ENCODE results near the gene SLC31A1.
"Not testable (repeated sequence)": the region's sequence is repeated elsewhere in the genome, so short reads cannot be mapped to it uniquely, and the experiment has no call there.

DNA sequence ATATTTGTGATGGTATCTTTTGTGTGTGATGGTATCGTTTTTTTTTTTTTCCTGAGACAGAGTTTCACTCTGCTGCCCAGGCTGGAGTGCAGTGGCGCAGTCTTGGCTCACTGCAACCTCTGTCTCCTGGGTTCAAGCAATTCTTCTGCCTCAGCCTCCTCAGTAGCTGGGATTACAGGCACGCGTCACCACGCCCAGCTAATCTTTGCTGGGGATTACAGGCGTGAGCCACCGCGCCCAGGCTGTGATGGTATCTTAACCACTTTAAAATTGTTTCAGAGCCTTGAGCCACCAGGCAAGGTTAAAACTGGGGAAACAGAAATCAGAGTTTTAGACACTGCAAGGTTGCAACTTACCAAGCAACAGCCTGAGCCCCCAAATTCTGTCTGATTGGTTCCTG, 74.9 kb downstream of the SLC31A1 start:
- not testable (repeated sequence) for TF ChIP-seq EZH2phosphoT487 (IDR thresholded peaks at IDR 0.05; ENCODE audit: unreplicated experiment); POLR2AphosphoS5 (IDR thresholded peaks at IDR 0.05; ENCODE audit: low read depth); EZH2 (IDR thresholded peaks at IDR 0.05; ENCODE audit: low read depth, unreplicated experiment); CREB1 (CRISPR knock-in tag; IDR thresholded peaks at IDR 0.05; ENCODE audit: low read depth); ZNF114 (CRISPR knock-in tag; IDR thresholded peaks at IDR 0.05); ZNF331 (CRISPR knock-in tag; IDR thresholded peaks at IDR 0.05; ENCODE audit: low read depth)
- TF ChIP-seq, protein P1, sequence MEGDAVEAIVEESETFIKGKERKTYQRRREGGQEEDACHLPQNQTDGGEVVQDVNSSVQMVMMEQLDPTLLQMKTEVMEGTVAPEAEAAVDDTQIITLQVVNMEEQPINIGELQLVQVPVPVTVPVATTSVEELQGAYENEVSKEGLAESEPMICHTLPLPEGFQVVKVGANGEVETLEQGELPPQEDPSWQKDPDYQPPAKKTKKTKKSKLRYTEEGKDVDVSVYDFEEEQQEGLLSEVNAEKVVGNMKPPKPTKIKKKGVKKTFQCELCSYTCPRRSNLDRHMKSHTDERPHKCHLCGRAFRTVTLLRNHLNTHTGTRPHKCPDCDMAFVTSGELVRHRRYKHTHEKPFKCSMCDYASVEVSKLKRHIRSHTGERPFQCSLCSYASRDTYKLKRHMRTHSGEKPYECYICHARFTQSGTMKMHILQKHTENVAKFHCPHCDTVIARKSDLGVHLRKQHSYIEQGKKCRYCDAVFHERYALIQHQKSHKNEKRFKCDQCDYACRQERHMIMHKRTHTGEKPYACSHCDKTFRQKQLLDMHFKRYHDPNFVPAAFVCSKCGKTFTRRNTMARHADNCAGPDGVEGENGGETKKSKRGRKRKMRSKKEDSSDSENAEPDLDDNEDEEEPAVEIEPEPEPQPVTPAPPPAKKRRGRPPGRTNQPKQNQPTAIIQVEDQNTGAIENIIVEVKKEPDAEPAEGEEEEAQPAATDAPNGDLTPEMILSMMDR (conservative IDR thresholded peaks at IDR 0.05; ENCODE audit: low read depth in 2 of 2), result not testable (repeated sequence)
- TF ChIP-seq, protein P2, sequence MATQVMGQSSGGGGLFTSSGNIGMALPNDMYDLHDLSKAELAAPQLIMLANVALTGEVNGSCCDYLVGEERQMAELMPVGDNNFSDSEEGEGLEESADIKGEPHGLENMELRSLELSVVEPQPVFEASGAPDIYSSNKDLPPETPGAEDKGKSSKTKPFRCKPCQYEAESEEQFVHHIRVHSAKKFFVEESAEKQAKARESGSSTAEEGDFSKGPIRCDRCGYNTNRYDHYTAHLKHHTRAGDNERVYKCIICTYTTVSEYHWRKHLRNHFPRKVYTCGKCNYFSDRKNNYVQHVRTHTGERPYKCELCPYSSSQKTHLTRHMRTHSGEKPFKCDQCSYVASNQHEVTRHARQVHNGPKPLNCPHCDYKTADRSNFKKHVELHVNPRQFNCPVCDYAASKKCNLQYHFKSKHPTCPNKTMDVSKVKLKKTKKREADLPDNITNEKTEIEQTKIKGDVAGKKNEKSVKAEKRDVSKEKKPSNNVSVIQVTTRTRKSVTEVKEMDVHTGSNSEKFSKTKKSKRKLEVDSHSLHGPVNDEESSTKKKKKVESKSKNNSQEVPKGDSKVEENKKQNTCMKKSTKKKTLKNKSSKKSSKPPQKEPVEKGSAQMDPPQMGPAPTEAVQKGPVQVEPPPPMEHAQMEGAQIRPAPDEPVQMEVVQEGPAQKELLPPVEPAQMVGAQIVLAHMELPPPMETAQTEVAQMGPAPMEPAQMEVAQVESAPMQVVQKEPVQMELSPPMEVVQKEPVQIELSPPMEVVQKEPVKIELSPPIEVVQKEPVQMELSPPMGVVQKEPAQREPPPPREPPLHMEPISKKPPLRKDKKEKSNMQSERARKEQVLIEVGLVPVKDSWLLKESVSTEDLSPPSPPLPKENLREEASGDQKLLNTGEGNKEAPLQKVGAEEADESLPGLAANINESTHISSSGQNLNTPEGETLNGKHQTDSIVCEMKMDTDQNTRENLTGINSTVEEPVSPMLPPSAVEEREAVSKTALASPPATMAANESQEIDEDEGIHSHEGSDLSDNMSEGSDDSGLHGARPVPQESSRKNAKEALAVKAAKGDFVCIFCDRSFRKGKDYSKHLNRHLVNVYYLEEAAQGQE (IDR thresholded peaks at IDR 0.05; ENCODE audit: unreplicated experiment), result not testable (repeated sequence)

Data from GM23338 (cell line).